UCSD-AML1 (cell line): ENCODE measurements around the gene HOXC12.

ENCODE experiments used
- DNase-seq: peaks from one replicate; lab custom pipeline; 2025; ENCODE audit not compliant: unreplicated experiment; lab: John Stamatoyannopoulos, UW

HOXC12 gene

DNA sequence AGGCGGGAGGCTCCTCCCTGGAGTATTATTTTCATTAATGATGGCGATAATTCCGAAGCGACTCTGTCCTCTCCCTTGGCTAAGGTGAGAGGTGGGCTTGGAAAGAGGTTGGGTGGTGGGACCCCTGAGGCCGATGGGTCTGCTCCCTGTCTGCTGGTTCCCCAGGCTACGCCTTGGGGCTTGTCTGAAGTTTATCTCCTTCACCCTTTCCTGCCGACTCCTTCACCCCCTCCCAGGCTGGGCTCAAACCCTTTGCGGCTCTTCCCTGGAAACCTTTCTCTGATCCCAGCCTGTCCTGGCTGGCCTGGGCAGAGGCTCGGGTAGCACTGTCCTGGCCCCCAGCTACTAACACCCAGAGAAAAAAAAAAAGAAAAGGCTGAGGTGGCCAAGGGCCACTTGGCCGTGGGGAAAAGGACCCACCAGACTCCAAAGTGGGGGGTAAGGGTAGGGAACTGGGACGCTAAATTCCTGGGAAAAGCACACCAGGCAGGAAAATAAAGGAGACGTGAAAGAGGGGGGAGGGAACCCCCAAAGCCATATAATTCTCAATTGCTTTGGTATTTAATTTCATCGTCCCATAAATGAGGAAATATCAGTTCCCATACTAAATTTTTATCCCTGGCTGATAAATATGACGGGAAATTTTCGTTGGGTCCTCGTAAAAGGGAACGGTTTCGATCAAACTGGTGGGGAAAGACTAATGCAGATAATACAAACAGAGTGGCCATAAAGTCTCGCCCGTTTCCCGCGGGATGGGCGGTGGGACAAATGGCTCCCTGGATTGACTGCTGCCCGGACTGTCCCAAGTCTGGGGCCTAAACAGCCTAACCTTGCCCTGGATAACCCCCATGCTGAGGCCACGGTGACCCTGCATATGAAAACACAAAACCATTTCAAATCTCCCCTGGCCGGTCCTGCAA is 28.2 kb downstream of the HOXC12 start:
- DNase-seq: no peak

DNA sequence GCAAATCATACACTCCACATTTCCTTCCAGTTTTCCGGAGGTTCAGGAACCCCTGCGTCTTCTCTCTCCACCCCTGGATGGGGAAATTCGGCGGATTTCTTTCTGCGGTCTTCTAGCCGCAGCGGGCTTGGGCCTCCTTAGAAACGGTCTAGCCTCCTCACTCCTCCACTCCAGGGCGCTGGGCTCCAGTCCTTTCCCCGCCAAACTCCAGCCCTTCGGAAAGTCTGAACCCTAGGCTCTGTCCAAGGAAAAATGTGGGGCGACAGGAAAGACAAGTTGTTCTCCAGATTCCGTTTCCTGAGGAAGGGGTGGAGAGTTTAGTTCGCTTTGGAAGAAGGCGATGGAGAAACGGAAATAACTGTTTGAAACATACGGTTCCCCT is 28.9 kb downstream of the HOXC12 start:
- DNase-seq: peak; percentile 42

GRCh38 chr12:53983950-53984572 is 29.4 kb downstream of the HOXC12 start:
- DNase-seq: no peak

DNA sequence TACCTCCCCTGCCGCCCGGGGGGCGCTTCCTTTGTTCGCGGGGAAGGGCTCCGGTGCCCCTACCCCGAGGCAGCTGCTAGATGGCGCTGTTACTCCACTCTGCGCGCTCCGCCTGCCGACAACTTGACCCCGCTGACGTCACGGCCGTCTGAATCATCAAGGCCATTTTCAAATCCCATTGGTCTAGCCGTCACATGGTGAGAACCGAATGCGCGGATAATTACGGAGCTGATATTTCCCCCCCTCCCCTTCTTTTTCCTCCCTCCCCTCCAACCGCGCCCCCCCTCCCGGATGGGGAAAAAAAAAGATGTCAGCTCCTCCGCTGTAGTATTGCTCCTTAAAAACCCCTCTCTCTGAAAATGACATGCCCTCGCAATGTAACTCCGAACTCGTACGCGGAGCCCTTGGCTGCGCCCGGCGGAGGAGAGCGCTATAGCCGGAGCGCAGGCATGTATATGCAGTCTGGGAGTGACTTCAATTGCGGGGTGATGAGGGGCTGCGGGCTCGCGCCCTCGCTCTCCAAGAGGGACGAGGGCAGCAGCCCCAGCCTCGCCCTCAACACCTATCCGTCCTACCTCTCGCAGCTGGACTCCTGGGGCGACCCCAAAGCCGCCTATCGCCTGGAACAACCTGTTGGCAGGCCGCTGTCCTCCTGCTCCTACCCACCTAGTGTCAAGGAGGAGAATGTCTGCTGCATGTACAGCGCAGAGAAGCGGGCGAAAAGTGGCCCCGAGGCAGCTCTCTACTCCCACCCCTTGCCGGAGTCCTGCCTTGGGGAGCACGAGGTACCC is 30.4 kb downstream of the HOXC12 start, which contains the start of gene HOXC10:
TSS of gene HOXC10 (plus strand) at position 246 of the 791 bp plus-strand sequence. CDS start at position 360, 114 bp downstream.
- peak; percentile 84 for DNase-seq

GRCh38 chr12:53985692-53985993 is 30.9 kb downstream of the HOXC12 start:
- DNase-seq: no peak

DNA sequence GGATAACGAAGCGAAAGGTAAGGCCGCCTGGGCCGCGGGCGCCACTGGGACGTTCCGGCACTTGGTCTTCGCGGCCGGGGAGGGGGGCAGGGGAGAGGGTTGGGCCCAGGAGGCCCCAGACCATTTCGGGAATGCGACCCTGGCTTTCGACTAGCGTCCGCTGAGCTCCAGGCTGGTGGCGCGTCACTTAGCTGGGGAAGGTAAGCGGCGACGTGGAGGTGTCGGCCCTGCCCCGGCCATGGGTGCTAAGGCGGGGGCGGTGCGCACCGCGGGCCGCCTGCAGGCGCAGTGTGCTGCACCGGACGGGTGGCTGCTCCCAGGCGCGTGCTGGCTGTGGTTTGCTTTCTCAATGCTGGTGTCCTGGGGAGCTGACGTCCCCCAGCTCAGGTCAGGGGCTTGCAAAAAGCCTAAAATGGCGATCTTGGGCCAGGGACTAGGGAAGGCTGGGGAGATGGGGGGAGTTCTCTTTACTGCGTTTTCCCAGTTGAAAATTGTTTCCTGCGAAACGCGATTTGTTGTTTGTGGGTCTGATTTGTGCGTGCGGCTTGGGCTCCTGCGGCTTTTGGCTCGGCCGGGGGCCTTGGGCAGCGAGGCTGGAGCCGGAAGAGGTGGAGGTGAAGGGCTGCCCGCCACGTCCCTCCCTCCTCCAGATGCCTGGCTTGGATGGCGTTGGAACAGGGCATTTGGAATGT is 31.4 kb downstream of the HOXC12 start:
- no peak for DNase-seq

- DNase-seq: no peak
These were observed 32.2 kb downstream of the HOXC12 start for GRCh38 chr12:53986686-53987483.

DNA sequence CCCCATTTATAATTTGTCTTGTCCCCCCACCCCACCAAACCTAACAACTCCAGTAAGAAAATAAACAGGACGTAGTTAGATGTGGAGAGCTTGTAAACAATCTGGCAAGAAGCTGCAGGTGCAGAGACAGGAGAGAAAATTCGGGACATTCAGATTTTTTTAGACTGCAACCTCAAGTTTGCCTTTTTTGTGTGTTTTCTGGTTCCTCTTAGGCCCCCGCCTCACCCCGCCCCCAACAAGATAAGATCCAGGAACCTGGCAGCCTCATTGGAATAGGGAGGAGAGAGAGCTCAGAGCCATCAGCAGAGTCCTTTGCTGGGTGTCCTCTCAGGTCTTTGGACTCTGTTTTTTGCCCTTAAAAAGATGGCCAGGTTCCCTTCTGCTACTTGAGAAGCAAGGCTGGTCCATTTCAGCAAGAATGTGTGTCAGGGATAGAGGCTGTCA is 33.1 kb downstream of the HOXC12 start:
- no peak for DNase-seq

- DNase-seq: peak; percentile 50
These were observed 34.0 kb downstream of the HOXC12 start for GRCh38 chr12:53988541-53989226.

DNA sequence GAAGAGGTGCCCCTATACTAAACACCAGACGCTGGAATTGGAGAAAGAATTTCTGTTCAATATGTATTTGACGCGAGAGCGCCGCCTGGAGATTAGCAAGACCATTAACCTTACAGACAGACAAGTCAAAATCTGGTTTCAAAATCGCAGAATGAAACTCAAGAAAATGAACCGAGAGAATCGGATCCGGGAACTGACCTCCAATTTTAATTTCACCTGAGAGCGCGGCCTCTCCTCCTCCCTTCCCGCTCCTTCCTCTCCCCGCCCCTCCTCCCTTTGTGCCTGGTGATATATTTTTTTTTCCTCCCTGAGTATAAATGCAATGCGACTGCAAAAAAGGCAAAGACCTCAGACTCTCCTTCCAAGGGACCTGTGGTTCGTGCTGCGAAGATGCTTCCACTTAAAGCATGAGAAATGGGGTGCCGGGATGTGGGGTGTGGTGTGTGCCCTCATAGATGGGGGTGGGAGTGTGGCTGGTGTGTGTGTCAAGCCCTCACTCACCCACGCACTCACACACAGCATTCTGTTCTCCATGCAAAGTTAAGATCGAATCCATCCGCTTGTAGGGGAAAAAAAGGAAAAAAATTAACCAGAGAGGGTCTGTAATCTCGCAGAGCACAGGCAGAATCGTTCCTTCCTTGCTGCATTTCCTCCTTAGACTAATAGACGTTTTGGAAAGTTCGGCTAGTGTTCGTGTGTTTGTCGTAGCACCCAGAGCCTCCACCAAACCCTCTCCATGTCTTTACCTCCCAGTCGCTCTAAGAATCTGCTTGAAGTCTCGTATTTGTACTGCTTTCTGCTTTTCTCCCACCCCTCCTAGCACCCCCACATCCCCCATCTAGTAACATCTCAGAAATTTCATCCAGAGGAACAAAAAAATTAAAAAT is 34.8 kb downstream of the HOXC12 start:
- no peak for DNase-seq

DNA sequence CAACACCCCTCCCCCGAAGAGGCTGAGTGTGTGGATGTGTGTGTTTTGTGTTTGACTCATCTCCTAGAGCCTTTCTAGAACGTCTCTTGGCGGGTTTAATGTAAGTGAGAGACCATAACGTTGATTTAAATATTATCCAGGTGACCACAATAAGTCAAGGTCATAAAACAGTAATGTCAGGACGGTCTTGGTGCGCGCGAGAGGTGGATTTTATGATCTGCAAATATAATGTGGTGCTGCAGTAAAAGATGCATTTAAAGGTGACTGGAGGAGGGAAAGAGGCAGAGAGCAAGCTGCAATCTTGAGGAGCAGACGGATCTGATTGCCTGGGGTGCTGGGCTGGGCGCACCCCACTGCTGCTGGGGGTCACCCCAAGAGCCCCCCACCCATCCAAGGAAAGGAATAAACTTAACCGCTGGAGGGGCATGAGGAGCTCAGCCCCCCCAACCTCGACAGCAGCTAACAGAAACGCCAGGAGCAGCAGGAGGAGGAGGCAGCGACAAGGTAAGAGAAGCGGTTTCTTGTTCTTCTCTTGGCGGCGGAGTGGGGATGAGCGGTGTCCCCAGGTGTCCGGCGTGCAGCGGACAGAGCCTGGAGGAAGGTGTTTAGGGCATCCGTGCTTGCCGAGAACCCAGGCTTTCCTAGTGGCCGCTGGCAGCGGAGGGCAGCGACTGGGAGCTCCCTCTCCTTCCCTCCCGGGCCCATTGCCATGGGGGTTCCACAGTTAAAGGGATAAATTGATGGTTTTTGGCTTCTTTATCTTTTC is 35.8 kb downstream of the HOXC12 start:
- DNase-seq: no peak

DNA sequence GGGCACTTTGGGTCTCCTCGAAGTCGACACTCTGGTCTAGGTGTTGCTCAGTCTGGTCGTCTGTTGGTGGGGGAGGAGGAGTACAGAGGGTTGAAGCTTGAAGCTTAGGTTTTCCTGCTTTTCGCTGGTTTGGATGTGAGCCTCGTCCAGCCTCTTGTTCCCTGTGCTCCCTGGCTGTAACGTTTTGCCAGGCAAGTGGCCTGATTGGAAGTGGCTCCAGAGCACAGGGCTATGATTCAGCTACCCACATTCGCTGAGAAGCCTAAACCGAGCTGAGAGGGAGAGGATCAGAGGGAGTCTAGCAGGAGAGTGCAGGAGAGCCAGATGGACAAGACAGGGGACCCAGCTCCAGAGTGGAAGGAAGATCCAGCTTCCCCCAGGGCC is 36.4 kb downstream of the HOXC12 start:
- no peak for DNase-seq

- DNase-seq: no peak
These were observed 37.7 kb downstream of the HOXC12 start for GRCh38 chr12:53992377-53992889.

GRCh38 chr12:53993162-53994008 is 38.7 kb downstream of the HOXC12 start:
- no peak for DNase-seq

GRCh38 chr12:53994009-53994263 is 39.2 kb downstream of the HOXC12 start:
- DNase-seq: no peak

DNA sequence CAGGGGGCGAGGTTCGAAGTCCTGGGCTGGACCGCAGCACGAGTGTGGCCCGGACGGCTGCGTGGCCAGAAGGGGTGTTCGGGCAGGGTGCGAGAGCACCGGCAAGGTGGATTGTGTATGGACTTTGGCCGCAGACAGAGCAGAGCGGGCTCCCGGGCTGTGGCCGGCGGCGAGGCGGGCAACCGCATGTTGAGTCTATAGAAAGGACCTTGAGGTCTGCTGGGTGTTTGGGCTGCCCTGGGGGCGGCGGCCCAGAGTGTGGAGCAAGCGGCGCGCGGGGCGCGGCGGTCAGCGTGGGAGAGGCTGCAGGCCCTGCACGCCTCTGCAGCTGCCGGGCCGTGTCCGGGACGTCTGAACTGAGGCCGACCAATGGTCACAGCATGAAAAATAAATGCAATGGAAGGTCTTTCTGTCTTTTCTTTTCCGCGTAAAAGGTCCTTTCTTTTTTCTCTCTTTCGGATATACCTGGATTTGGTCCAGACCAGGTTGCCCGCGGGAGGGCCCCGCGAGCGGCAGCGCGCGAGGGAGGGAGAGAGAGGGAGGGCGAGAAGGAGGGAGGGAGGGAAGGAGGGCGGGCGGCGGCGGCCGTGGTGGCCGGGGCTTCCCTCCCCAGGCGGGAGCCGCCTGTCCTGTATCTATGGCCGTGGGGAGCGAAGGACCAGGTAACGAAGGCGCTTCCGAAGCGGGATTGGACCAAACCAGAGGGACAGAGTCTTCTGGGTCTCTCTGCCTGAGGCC is 39.7 kb downstream of the HOXC12 start:
- DNase-seq: no peak
